GM12891 (cell line): ENCODE data around the gene WBP1L.

Experiments used
- PAX5 ChIP-seq: IDR thresholded peaks from 2 replicates; pipeline ENCODE4 v1.6.1; 2011; ENCODE audit warnings: low read length, moderate library complexity, mild to moderate bottlenecking; ENCODE audit not compliant: insufficient read depth, severe bottlenecking
- POLR2A ChIP-seq: IDR thresholded peaks from 2 replicates; pipeline ENCODE4 v1.6.1; 2011; ENCODE audit warnings: low read depth, low read length, control low read depth
- POLR2AphosphoS5 ChIP-seq: IDR thresholded peaks from 2 replicates; pipeline ENCODE4 v1.6.1; 2011; ENCODE audit warnings: low read depth, low read length, control low read depth
- POU2F2 ChIP-seq: IDR thresholded peaks from 2 replicates; pipeline ENCODE4 v1.6.1; 2011; ENCODE audit warnings: low read depth, mild to moderate bottlenecking, control low read depth, low read length, moderate library complexity
- SPI1 ChIP-seq: IDR thresholded peaks from 2 replicates; pipeline ENCODE4 v1.6.1; 2011; ENCODE audit warnings: low read depth, low read length, control low read depth
- TAF1 ChIP-seq: IDR thresholded peaks from 2 replicates; pipeline ENCODE4 v1.6.1; 2011; ENCODE audit warnings: low read depth, low read length, control low read depth

GRCh38 chr10:102769375-102770107 lies 25.8 kb downstream of the WBP1L start:
- no peak for TF ChIP-seq PAX5
- no peak for TF ChIP-seq POLR2AphosphoS5
- no peak for TF ChIP-seq POLR2A
- no peak for TF ChIP-seq SPI1
- TF ChIP-seq TAF1, result no peak
- TF ChIP-seq POU2F2, result no peak
